Activated T-cell treated with anti-CD3 and anti-CD28 coated beads for 24 hours (primary cell): ENCODE data around the gene RIIAD1.
"Not testable (repeated sequence)": the region's sequence is repeated elsewhere in the genome, so short reads cannot be mapped to it uniquely, and the experiment has no call there.

ENCODE experiments used
- DNase-seq: peaks from one replicate; pipeline ENCODE4 v3.0.0-alpha.2; 2020; ENCODE audit warnings: low read depth

The RIIAD1 gene

DNA sequence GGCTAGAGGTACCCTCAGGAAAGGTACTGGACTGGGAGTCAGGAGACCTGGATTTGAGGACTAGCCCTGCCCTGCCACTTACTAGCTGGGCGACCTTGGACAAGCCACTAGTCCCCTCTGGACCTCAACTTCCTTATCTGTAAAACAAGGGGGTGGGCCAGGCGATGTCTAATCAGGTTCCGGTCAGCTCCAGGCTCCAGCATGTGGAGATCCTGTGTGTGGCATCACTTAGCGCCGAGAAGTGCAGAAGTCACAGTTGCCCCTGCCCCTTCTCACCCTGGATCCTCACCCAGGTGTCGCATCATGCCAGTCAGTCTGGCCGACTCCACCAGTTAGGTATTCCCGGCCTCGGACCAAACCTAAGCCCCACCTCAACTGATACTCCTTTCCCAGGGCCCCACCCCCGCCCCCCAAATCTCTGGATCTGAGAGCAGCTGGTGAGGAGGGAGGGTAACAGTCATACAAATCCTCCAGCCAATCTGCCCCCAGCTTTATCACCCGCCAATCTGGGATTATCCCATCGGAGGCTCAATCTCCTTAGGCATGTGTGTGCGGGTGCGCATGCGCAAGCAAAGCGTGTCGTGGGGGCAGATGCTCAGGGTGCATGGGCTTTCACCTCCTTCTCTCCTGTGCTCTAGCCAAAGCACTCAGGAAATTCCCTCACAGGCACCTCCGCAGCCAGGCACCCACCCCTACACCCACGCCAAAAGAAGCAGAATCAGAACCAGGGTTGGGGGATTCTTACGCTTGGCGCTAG, 10.1 kb upstream of the RIIAD1 start:
- DNase-seq = no peak

GRCh38 chr1:151711951-151712350, 9.4 kb upstream of the RIIAD1 start:
- no peak for DNase-seq

DNA sequence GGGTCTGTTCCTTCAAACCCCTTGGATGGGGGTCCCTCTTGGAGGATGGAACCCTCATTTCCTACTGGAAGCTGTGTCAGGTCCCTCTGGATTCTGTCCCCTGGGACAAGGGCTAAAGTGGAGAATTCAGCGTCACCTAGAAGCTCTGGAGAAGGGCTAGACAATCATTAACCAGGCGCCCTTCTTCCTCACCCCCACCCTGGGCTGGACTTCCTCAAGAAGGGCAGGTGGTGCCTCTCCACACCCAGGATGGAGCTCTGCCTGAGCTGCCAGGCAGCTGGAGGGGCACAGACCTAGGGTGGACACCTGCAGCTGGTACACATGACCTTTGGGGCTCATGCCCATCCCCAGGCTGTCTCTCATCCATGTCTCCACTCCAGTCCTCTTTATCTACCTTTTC, 8.3 kb upstream of the RIIAD1 start:
- DNase-seq = no peak

DNA sequence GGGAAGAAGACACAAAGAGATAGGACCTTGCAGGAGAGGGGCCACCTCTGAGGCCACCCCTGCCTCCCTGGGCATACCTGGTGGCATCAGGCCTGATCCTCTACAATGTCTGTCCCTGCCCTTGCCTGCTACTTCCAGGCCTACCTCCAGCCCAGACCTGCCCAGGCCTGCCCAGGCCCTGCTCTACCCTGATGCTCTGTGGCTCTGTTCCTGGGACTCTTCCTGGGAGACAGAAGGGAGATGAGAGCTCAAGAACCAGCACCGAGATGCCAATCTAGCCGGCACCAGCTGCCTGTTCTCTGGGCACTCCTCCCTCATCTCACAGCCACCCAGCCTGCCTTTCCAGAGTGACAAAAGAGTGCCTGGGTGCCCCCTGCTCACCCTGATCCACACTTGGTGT, 7.4 kb upstream of the RIIAD1 start:
- DNase-seq = no peak

GRCh38 chr1:151714820-151715725, 6.2 kb upstream of the RIIAD1 start:
- DNase-seq = no peak

GRCh38 chr1:151715726-151716404, 5.5 kb upstream of the RIIAD1 start:
- no peak for DNase-seq

GRCh38 chr1:151716405-151716762, 4.9 kb upstream of the RIIAD1 start:
- no peak for DNase-seq

DNA sequence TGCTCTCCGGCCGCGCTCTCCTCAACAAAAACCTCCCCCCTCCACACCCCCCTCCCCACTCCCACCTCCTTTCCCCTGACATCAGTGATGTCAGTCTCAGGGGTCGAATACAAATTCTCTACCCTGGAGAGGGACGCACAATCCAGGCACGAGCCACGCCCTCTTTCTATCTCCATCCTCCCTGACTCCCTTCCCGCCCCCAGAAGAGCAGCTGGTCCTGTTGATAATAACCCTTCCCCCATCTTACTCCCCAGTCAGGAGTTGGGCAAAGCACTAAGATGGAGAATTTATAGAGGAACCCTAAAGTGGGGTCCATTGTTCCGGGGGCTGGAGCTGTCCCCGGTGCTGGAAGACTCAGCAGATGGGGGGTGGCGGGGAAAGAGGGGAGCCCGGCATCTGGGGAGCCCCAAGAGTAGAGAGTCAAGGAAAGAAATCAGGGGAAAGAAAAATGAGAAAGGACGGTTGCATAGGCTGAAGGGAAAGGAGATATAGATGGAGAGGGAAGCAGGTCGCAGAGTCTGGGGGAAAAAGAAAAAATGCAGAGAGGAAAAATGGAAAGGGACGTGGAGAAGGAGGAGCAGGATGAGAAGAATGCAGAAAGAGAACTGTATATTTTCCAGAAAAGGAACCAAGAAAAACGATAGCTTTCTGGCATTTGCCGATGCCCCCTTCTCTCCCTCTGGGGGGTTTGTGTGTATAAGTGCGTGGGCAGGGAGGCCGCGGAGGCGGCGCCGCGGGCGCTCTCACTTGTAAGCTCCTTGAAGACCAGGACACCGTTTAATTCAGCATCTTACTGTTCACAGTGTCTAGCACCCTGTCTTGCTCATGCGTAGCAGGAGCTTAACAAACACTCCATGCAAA, 4.3 kb upstream of the RIIAD1 start, which contains the start of gene CELF3:
TSS of gene CELF3 (minus strand) at position 33 of the 861 bp plus-strand sequence. CDS start 783 bp downstream, outside the sequence.
- no peak for DNase-seq

GRCh38 chr1:151718011-151718431, 3.3 kb upstream of the RIIAD1 start:
- DNase-seq = no peak

DNA sequence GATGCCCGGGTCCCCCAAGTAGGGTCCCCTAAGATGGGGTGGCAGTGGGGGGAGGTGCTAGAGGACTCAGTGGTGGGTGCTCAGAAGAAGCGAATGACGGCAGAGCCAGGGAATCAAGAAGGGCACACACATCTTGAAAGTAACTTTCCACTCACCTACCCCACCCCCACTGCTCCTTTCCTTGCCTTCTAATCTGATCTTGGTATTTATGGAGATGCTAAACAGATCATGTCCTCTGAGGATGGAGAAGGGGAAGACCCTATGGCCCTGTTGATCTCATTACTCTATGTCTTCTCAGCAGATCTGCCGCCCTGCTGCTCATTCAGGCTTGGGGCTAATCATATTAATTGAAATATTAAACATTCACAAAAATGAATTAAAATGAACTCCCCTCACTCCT, 2.7 kb upstream of the RIIAD1 start:
- no peak for DNase-seq

DNA sequence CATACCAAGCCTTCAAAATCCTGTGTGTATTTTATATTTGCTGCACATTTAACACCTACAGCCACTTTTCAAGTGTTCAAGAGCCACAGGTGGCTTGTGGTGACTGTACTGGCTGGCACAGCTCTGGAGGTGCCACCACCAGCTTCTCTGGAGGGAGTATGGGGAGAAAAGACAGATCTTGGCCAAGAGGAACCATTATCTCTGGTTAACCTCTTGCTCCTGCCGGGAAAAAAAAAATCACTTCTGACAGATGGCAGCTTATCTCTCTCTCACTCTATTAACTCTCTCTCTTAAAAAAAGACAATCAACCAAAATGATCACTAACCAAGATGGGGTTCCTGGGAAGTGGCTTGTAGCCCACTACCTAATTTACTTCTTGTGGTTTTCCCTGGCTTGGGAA, 1.2 kb upstream of the RIIAD1 start:
- DNase-seq = no peak

- DNase-seq = no peak
Observed at GRCh38 chr1:151720554-151720953, 768 bp upstream of the RIIAD1 start.

DNA sequence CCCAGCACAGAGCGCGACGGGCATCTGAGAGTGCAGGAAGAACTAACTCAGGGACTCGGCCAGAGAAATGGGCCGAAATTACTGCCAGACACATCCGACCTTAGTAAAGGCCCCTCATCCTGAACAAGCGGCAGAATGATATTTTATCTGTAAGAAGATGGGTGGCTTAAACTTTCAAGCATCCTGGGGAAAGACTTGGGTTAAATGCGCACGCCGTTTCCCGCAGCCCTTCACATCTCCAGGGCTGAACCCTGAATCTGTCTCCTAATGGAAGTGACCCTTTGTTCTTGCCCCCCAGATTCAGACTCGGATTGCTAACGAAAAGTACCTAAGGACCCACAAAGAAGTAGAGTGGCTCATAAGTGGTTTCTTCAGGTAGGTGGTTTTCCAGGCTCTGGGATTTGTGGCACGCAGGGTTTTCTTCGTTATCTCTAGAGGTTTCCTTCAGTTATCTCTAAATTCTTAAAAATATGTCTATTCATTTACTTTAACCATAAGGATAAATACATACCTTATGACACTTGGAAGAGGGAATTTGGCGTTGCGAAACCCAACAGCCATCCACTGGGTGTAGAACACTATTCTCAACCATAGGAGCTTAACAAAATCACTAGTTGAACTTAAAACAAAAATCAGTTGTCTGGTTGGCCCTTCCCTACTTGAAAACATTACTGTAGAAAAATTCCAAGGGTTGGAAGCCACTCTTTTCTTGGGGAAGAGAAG, 627 bp downstream of the RIIAD1 start:
- DNase-seq = no peak

GRCh38 chr1:151723726-151724370, 2.5 kb downstream of the RIIAD1 start:
- no peak for DNase-seq

- no peak for DNase-seq
Observed at GRCh38 chr1:151728151-151729054, 7.1 kb downstream of the RIIAD1 start.

DNA sequence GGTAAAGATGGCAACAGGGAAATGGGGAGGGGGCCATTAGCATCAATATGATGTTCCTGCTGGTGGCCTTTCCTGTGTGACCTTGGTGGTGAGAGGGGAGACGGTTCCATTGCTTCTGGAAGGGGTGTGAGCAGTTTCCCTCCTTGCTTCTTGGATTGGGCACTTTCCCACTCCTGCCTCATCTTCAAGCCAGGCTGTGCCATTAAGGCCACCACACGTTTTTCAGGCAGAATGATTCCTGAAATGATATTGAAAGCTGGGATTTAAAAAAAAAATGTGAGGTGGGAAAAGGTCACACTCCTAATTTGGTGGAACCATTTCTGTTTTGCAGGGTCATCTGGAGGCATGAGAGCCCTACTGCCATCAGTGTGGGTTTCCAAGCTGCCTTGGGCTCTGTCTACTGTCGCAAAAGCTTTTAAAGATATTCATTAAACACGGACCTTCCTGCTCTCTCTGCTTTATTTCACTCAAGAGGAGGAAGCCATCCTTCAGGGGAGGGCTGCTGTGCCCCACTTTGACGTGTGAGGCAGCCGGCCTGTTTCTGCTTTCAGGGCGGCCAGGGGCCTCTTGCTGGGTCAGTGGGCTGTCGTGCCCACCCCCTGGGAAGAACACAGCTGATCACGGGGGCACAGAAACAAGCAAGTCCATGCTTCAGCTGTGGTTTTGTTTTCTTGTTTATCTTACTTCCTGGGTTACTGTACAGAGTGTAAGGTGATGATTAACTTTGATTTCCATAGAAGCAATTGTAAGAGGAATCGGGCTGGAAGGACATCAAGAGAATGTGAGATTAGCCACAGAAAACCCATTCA, 8.0 kb downstream of the RIIAD1 start:
- no peak for DNase-seq

DNA sequence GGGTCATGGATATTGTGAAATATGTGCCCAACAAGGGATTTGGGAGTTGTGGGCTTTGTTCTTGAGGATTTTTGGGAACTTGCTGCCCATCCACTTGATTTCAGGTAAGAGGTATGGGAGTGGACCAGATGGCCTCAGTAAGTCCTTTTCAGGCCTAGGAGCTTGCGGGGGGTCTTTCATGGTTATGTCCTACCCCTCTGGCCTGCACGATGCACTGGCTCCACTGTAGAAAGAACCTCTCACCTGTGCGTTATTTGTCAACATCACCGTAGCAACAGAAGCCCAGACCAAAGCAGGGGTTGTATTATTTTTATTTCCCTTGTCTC, 8.6 kb downstream of the RIIAD1 start:
- DNase-seq = no peak

GRCh38 chr1:151733126-151733525, 11.8 kb downstream of the RIIAD1 start:
- no peak for DNase-seq

DNA sequence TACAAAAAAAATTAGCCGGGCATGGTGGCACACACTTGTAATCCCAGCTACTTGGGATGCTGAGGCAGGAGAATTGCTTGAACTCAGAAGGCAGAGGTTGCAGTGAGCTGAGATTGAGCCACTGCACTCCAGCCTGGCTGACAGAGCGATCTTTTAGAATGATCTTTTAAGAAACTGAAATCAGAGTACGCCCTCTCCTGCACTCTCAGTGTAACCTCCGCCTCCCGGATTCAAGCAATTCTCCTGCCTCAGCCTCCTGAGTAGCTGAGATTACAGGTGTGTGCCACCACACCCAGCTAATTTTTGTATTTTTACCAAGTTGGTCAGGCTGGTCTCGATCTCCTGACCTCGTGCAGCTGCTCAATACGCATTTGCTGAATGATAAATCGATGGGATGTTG, 12.7 kb downstream of the RIIAD1 start:
- DNase-seq = not testable (repeated sequence)
